ENCODE data around the gene OPTN.

DNA sequence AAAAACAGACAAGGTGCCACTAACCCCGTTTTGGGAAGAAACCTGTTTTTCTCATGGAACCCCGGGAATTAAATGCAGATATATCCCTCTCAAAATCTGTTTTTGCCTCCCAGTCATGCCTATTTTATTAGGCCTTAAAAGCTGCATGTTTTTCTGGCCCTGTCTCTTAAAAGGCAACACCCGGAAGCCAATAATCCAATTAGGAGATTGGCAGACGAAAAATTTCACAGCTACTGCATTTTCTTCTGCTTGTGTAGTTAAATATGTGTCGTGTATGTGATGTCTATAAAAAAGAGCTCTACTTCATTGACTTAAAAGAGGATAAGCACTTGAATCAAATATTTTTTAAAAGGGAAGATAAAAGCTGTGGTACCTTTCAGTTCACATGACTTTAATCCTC lies 31.9 kb upstream of the OPTN start:
- TF ChIP-seq, protein P1, sequence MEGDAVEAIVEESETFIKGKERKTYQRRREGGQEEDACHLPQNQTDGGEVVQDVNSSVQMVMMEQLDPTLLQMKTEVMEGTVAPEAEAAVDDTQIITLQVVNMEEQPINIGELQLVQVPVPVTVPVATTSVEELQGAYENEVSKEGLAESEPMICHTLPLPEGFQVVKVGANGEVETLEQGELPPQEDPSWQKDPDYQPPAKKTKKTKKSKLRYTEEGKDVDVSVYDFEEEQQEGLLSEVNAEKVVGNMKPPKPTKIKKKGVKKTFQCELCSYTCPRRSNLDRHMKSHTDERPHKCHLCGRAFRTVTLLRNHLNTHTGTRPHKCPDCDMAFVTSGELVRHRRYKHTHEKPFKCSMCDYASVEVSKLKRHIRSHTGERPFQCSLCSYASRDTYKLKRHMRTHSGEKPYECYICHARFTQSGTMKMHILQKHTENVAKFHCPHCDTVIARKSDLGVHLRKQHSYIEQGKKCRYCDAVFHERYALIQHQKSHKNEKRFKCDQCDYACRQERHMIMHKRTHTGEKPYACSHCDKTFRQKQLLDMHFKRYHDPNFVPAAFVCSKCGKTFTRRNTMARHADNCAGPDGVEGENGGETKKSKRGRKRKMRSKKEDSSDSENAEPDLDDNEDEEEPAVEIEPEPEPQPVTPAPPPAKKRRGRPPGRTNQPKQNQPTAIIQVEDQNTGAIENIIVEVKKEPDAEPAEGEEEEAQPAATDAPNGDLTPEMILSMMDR (conservative IDR thresholded peaks at IDR 0.05): no peak
- no peak for TF ChIP-seq ZFX (IDR thresholded peaks at IDR 0.05)

Data from C4-2B (cell line).